D721Med (cell line): ENCODE data around the gene SPATA6.

Source experiments
- DNase-seq: peaks from one replicate; pipeline ENCODE4 v3.0.0; 2011; ENCODE audit warnings: low spot score; ENCODE audit not compliant: insufficient read length
- FAIRE-seq: peaks from 2 replicates; lab custom pipeline; 2011; peaks lifted over from hg19 to GRCh38; lab: Jason Lieb, UNC
- CTCF ChIP-seq: IDR thresholded peaks from 2 replicates; pipeline ENCODE4 v1.5.1; 2012; ENCODE audit warnings: mild to moderate bottlenecking, control low read depth; ENCODE audit not compliant: insufficient read depth; ENCODE audit errors: missing control alignments

Gene SPATA6

GRCh38 chr1:48391926-48392325, 80.1 kb downstream of the SPATA6 start:
- DNase-seq: no peak

GRCh38 chr1:48387409-48387808, 84.6 kb downstream of the SPATA6 start:
- FAIRE-seq (no peak), DNase-seq (no peak)
- TF ChIP-seq CTCF: no peak

More at GRCh38 chr1:48391926-48392325, 80.1 kb downstream of the SPATA6 start:
- no peak for TF ChIP-seq CTCF
- FAIRE-seq: no peak

GRCh38 chr1:48374785-48375184, 97.2 kb downstream of the SPATA6 start:
- TF ChIP-seq CTCF: no peak
- no peak for FAIRE-seq
- no peak for DNase-seq

GRCh38 chr1:48371598-48371997, 100.4 kb downstream of the SPATA6 start:
- no peak for FAIRE-seq
- DNase-seq: no peak
- no peak for TF ChIP-seq CTCF

GRCh38 chr1:48362901-48363300, 109.1 kb downstream of the SPATA6 start:
- FAIRE-seq (no peak), DNase-seq (no peak)
- TF ChIP-seq CTCF: no peak

GRCh38 chr1:48356901-48357300, 115.1 kb downstream of the SPATA6 start:
- FAIRE-seq: no peak
- DNase-seq: no peak
- no peak for TF ChIP-seq CTCF

GRCh38 chr1:48344373-48344772, 127.6 kb downstream of the SPATA6 start:
- FAIRE-seq (no peak), DNase-seq (no peak)
- no peak for TF ChIP-seq CTCF
